ENCODE data around the gene TRAF4. TPM values are rescaled to one million over a fixed set of nuclear protein-coding genes. Genes with fewer than 3 reads are reported as not detected.
A peak's percentile ranks its signal among the peaks of the same experiment; 100 is the strongest.

The TRAF4 gene, protein sequence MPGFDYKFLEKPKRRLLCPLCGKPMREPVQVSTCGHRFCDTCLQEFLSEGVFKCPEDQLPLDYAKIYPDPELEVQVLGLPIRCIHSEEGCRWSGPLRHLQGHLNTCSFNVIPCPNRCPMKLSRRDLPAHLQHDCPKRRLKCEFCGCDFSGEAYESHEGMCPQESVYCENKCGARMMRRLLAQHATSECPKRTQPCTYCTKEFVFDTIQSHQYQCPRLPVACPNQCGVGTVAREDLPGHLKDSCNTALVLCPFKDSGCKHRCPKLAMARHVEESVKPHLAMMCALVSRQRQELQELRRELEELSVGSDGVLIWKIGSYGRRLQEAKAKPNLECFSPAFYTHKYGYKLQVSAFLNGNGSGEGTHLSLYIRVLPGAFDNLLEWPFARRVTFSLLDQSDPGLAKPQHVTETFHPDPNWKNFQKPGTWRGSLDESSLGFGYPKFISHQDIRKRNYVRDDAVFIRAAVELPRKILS
- polyA plus RNA-seq (ENCODE audit: insufficient read length in 10 of 10), result 10 to 100 TPM; 40.0 to 73.0 (median 52.8) TPM
- long read RNA-seq, donor 1, transcript TRAF4-201 (7 exons, 2,923 nt), result major isoform, 12 of 12 reads
- long read RNA-seq, donor 1, partial matches to known transcripts, result 0 of 12 reads
- long read RNA-seq, donor 1, other reads (novel, unspliced or antisense), result 0 of 12 reads
- long read RNA-seq, donor 2, transcript TRAF4-201 (7 exons, 2,923 nt), result major isoform, 7 of 7 reads
- long read RNA-seq, donor 2, partial matches to known transcripts, result 0 of 7 reads
- long read RNA-seq, donor 2, other reads (novel, unspliced or antisense), result 0 of 7 reads
- long read RNA-seq, donor 3, result 0 reads
- long read RNA-seq, donor 4, transcript TRAF4-201 (7 exons, 2,923 nt), result major isoform, 8 of 8 reads
- long read RNA-seq, donor 4, partial matches to known transcripts, result 0 of 8 reads
- long read RNA-seq, donor 4, other reads (novel, unspliced or antisense), result 0 of 8 reads
- long read RNA-seq, donor 5, transcript TRAF4-201 (7 exons, 2,923 nt), result major isoform, 15 of 15 reads
- long read RNA-seq, donor 5, partial matches to known transcripts, result 0 of 15 reads
- long read RNA-seq, donor 5, other reads (novel, unspliced or antisense), result 0 of 15 reads
- long read RNA-seq, donor 6, transcript TRAF4-201 (7 exons, 2,923 nt), result major isoform, 13 of 13 reads
- long read RNA-seq, donor 6, partial matches to known transcripts, result 0 of 13 reads
- long read RNA-seq, donor 6, other reads (novel, unspliced or antisense), result 0 of 13 reads
- long read RNA-seq, donor 7, partial matches to known transcripts, result 0 of 7 reads
- long read RNA-seq, donor 7, other reads (novel, unspliced or antisense), result 0 of 7 reads
- long read RNA-seq, donor 8, partial matches to known transcripts, result 0 of 3 reads
- long read RNA-seq, donor 8, other reads (novel, unspliced or antisense), result 0 of 3 reads
- long read RNA-seq, donor 9, partial matches to known transcripts, result 0 of 1 reads
- long read RNA-seq, donor 9, other reads (novel, unspliced or antisense), result 0 of 1 reads

DNA sequence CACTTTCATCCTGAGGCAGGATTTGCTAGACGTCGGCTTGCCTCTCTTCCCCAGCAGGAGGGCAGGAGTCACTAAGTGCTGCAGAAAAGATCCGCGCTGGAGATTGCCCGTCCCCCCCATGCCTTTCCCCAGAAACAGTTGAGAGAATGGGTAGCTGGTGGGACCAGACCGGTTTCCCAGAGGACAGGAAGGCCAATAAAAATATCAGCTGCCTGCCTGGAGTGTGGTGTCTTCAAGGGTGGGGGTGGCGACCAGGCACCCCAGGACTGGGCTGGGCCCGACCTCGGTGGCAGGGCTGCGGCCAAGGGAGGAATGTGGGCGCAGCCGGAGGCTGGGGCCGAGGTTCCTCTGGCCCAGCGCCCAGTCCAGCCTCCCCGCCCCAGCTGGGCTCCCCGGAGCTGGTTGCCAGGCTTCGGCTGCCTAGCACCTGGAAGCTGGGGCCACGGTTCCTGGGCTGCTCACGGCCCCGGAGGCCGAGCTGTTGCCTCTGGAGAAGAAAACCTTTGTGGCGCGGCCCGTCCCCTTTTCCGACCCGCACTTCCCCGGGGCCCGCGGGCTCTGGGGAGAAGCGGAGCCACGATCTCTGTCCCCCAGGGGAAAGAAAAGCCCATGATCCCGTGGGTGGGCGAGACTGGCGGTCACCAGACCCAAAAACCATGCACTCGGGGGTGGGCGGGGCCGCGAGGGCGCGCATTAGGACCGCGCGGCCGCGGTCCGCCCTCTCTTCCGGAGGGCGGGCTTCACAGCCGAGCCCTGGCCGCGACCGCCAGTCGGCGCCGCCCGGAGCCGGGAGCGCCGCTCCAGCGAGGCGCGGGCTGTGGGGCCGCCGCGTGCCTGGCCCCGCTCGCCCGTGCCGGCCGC is at the start of gene TRAF4:
Gene TRAF4, plus strand, starts transcription at position 769 of the 861 bp plus-strand sequence. CDS start 102 bp downstream, outside the sequence.
- peak; percentile 85 to 94 (median 91) for DNase-seq

DNA sequence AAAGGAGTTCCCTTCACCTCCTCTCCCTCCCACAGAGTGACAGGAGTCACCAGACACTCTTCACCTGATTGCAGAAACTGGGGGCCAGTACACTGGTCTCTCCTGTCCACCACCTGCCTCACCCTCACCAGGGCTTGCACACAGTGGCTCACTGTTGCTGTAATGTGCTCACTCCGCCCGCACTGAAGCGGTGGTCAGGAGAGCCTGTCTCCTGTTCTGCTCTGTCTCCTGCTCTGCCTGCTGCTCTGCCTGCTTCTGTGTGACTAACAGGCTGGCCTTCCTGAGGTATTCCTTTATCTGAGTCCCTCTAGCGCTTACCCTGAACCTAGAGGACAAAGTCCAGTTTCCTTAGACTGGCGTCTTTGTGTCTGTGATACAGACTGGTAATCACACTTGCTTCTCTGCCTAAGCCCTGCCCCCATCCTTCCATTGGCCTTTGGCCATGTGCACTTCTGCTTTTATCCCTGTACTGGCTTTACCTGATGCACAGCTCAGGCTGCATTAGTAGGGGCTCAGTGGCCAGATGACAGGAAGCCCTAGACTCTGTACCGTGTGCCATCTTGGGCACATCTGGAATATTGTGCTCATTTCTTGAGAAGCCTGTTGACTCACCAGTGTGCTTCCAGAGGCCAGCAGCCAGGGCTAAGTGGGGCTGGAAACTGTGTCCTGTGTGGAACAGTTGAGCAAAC is 45.4 kb upstream of the TRAF4 start:
- no peak for DNase-seq

DNA sequence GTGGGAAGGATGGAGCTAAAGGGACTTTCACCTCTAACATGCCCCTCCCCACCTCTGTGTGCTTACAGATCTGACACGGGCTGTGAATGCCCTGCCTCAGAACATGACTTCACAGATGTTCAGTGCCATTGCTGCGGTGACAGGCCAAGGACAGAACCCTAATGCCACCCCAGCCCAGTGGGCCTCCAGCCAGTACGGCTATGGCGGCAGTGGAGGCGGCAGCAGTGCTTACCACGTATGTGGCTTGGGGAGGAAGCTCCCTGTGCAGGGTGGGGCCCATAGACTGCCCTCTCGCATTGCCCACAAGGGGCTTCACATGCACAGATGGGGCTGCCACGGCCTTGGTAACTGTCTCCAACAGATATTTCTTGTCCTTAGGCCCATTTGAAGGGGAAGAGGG is 43.5 kb upstream of the TRAF4 start:
- no peak for DNase-seq

DNA sequence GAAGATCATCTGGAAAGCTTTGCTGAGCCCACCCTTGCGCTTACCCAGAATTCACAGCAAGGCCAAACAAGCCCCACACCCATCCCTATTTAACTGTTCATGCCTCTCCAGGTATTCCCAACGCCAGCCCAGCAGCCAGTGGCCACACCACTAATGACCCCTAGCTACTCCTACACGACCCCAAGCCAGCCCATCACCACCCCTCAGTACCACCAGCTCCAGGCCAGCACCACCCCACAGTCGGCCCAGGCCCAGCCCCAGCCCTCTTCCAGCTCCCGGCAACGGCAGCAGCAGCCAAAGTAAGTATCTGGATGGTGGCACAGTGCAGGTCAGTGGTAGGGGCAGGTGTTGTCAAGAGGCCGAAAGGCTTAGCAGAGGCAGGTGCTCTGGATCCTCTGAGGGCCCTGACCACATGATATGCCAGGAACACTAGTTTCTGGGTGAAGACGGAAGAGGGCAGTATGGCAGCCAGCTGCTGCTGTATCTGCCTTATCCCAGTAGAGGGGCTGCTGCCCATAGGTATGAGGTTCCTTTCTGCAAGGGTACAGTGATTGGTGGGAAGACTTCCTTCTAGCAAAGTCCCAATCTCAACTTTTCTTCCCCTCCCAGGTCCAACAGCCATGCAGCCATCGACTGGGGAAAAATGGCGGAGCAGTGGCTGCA is 42.9 kb upstream of the TRAF4 start:
- no peak for DNase-seq

DNA sequence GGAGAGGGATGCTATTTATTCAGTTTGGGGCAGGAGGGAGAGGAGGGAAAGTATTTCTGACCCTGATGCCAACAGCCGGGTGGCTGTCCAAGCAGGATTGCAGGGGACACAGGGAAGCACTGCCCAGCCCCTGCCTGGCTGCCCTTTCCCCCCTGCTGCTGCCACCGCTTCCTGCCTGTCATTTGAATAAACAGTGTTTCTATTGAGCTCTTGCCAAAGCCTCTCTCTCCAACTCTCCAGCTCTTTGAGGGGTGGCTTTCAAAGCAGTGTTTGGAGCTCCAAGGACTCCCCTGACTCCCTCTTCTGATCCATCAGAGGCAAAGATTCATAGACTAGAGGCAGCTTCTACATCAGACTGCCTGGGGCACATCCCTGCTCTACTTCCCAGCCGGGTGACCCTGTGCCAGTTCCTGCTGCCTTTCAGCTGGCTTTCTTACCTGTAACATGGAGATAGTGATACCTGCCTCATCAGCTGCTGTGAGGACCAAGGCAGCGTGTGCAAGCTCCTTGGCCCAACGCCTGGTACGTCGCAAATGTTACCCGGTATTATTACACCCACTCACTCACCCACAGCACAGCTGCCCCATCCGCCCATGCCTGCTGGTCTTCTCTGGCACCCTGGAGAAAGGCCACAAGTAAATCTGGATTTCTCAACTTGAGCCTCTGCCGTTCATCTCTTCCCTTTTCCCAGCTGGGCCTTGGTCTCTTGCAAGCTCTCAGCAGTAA is 41.6 kb upstream of the TRAF4 start:
- DNase-seq, result no peak

DNA sequence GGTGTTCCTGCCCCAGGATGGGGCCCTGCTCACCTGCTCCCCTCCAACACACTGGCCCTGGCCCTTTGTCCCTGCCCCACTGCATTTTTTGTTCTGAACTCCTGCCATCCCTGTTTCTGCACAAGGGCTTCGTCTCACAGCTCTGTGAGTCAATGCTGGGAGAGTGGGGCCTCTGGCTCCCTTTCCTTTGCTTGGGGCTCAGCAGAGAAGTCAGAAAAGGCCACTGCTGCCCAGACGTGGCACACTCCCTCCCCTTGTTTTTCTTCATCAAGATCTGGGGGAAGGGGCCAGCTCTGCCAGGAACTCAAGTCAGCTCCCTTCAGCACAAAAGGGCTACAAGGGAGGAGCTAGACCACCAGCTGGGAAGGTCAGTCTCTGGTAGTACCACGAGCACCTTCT is 41.1 kb upstream of the TRAF4 start:
- no peak for DNase-seq

DNA sequence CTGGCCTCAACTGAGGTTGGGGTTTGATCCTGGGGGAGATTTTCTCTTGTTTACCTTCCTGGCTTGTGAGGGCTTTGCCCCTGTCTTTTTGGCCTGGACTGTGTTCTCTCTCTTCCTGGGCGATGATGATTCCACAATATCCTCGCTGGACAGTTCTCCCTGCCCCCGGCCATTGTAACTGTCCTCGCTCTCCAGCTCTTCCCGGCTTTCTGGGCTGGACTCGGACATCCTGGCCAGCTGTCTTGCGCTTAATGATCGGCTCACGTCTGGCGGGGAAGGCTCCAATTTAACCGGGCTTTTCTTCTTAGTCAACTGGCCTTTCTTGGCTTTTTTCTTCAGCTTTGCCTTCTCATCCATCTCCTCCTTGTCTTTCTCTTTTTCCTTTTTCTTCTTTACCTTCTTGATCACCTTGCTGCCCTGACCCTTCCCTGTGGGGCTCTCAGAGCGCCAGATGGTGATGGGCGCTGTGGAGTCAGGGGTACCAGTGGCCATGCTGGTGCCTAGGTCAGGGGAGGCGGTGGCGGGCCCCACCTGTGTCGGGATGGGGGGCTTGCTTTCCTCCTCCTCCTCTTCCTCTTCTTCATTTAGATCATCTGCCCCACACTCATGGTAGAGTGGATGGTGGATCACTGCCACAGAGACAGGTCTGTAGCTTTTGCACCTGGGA is 40.1 kb upstream of the TRAF4 start:
- no peak for DNase-seq

DNA sequence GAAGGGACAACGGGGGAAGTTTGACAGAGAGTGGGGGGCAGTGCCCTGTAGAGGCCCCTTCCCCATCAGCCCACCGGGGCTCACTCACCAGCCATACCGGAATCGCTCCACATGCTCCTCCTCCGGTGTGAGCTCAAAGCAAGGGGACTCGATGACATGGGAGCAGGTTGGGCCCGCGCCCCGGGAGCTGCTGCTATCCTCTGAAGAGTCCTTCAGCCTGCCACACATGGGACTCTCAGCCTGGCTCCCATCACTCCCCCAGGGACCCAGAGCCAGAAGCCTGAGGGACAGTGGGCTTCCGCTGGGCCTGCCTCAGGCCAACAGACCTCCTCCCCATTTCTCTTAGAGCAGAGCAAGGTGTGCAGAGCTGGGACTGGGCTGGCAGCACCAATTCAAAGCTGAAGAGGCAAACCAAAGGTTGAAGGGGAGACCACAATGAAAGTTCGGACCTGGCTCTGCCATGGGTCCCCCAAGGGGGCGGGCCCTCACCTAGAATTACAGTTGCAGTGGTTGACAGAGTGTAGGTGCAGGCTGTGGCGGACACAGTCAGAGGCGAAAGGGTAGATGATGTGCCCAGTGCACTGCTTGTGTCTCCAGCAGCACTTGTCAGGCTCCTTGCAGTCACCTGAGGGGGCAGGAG is 39.5 kb upstream of the TRAF4 start:
- DNase-seq, result no peak

DNA sequence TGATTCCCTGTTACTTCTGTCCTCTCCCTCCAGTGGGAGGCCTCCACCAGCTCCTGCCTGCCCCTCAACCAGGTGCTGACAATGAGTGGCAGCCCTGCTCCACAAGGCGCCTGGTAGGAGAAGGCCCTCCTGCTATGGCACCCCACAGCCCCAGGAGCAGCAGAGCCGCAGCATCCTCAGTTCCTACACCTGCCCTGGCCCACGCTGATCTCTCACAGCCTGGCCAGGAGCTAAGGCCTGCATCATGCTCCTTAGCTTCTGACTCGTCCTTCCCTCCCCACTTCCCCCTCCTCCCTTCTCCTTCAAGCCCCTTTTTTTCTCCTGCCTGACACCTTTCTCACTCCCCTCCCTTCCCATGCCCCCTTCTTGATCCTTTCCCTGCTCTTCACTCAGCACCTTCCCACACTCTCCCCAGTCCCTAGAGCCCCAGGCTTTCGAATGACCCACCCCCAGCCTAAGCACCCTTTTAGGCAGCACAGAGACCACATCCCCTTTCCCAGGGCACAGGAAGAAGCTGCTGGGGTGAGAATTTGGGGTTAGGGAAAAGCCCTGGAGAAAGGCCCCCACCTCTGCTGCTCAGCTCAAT is 38.6 kb upstream of the TRAF4 start:
- DNase-seq, result no peak

DNA sequence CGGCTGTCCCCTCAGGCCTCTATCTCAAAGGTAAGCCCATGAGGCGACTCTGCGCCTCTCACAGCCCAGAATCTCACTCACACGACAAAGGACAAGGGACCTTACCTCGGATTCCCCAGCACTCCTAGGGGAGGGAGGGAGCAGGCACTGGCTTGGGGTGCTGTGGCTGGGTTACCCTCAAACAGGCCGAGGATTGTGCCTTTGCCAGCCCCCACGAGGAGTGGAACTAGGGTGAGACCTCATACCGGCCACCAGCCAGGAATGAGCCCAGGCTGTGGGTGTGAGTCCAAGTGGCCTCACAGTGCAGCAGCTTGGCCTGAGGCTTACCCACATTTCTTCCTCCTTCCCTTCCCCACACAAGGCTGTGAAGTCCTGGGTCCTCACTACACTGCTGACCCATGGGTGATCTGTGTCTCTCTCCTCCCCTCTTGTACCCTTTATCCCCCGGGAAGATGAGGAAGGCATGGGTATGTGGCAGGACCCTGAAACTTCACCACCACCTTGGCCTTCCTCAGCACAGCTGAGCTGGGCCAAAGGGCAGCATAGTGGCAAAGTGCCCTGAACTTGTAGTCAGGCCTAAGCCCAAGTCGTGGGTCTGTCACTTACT is 38.0 kb upstream of the TRAF4 start:
- no peak for DNase-seq

DNA sequence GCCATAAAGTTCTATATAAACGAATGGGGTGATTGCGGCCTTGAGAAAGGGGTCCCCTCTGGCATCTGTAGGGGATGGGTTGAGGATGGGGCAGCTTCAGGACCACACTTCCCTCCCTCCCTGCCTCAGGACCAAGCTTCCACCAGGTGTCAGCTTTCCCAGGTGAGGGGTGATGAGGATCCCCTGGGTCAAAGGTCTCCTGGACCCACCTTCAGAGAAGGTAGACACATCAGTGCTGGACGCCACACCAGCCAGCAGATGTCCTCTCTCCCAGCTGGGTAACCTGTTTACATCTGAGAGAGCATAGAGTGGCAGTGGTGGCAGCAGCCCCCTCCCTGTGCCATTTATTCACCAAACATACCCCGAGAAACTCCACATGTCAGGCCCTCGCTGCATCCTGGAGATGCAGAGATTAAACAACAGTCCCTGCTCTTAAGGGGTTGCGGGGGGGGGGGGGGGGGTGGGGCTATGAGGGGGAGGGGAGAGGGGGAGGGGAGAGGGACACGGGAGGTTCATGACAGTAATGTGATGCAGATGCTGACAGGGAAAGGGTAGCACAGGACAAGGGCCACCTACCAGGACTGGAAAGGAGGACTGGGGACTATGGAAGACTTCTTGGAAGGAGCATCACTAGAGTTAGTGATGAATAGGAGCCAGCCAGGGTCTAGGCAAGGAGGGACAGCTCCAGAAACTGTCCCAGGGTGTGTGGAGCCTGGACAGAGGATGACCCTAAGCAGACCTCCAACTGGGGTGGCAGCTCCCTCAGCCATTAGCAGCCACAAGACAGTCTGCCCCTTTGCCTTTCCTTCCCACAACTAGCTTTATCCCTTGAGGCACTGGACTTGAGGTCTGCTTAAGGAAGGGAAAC is 37.1 kb upstream of the TRAF4 start:
- no peak for DNase-seq

DNA sequence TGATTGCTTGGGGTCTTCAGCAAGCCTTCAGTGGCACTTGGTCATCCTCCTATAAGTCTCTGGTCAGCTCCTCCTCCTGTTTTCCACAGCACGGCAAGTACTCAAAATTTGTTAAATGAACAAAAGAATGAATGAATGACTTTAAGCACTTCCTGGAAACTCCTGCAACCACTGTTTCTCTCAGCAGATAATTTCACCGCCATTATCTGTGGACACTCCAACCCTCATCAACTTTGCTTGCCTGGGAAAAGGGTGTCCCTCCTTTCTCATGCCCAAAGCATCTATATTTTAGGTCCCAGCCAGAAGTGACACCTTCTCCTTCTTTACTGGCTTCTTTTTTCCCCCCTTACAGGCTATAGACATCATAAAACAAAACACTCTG is 36.5 kb upstream of the TRAF4 start:
- no peak for DNase-seq

DNA sequence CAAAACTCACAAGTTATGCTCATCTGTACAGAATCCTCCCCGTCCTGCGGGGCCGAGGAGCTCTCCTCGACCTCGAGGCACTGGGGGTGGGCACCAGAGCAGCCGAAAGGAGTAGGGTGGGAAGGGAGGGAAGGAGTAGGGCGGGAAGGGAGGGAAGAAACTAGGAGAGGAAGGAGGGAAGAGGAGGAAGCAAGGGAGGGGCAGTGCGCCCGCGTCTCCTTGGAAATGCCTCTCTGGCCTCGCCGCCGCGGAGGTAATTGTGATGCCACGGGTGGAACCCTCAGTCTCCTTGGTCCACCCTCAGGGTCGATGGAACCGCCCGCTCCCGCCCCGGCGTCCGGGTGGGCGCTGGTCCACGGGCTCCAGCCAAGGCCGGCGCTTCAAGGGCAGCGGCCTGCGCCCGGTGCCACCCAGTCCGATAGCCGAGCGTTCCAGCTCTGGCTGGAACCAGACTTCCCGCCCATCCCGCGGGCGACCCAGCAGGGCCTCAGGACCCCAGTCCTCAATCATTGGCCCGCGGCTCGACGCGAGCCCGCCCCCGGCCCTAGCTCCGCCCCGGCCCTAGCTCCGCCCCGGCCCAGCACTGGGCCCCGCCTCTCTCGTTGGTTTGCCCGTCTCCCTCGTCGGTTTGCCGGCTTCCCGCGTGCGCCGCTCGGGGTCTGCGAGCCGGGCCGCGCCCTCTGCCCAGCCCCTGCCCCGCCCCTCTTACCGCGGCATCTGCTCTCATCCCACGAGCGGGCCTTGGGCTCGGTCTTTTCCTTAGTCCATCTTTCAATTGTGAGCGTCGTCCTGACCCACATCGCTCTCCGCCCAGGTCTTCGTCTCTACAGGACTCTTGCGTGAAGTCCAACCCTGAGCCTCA is 32.7 kb upstream of the TRAF4 start:
- peak; percentile 91 to 97 (median 92) for DNase-seq

DNA sequence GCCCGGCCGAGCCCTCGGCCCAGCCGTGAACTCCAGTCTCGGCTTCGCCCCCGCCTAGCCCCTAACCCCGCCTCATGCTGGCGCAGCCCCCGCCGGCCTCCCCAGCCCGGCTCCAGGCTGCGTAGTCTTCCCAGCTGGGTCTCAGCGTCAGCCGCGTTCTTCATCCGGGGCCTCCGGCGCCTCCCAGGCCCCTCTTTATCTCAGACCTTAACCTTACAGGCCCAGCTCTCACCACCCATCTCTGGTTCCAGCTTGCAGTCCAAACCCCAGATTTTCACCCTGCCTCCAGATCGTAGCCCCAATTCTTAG is 32.1 kb upstream of the TRAF4 start, which contains the start of gene PROCA1:
Gene PROCA1, minus strand, starts transcription at position 166 of the 309 bp plus-strand sequence. CDS start 228 bp downstream, outside the sequence.
- DNase-seq, result no peak
